ENCODE measurements around the gene TMEM170A.

- TF ChIP-seq EZH2 (IDR thresholded peaks at IDR 0.05; ENCODE audit: low read length, unreplicated experiment) (no peak), EZH2phosphoT487 (IDR thresholded peaks at IDR 0.05; ENCODE audit: borderline replicate concordance, low read length) (no peak)
- TF ChIP-seq, protein P1, sequence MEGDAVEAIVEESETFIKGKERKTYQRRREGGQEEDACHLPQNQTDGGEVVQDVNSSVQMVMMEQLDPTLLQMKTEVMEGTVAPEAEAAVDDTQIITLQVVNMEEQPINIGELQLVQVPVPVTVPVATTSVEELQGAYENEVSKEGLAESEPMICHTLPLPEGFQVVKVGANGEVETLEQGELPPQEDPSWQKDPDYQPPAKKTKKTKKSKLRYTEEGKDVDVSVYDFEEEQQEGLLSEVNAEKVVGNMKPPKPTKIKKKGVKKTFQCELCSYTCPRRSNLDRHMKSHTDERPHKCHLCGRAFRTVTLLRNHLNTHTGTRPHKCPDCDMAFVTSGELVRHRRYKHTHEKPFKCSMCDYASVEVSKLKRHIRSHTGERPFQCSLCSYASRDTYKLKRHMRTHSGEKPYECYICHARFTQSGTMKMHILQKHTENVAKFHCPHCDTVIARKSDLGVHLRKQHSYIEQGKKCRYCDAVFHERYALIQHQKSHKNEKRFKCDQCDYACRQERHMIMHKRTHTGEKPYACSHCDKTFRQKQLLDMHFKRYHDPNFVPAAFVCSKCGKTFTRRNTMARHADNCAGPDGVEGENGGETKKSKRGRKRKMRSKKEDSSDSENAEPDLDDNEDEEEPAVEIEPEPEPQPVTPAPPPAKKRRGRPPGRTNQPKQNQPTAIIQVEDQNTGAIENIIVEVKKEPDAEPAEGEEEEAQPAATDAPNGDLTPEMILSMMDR (conservative IDR thresholded peaks at IDR 0.05; ENCODE audit: low read depth, low read length): no peak
Observed at GRCh38 chr16:75446416-75446815, 18.1 kb downstream of the TMEM170A start.

Measured in PC-3 (cell line).